Measurements from ENCODE around the gene ITGB1BP1.

Gene ITGB1BP1

GRCh38 chr2:9406529-9407362 lies 16.6 kb downstream of the ITGB1BP1 start:
- TF ChIP-seq CEBPB (IDR thresholded peaks at IDR 0.05) = no peak

- TF ChIP-seq EP300 (IDR thresholded peaks at IDR 0.05; ENCODE audit: borderline replicate concordance) (no peak), EGR1 (IDR thresholded peaks at IDR 0.05) (no peak), CREB1 (IDR thresholded peaks at IDR 0.05; ENCODE audit: low read depth) (no peak), NFIC (IDR thresholded peaks at IDR 0.05) (no peak), FOXM1 (IDR thresholded peaks at IDR 0.05; ENCODE audit: borderline replicate concordance, low read depth) (no peak), TAF1 (IDR thresholded peaks at IDR 0.05; ENCODE audit: low read depth) (no peak), RAD21 (IDR thresholded peaks at IDR 0.05; ENCODE audit: low read depth) (no peak), TCF12 (IDR thresholded peaks at IDR 0.05; ENCODE audit: low read depth) (no peak), TEAD4 (IDR thresholded peaks at IDR 0.05) (no peak), REST (IDR thresholded peaks at IDR 0.05; ENCODE audit: low read depth) (no peak), CEBPB (IDR thresholded peaks at IDR 0.05) (no peak), YY1 (IDR thresholded peaks at IDR 0.05; ENCODE audit: low read depth) (no peak), ZBTB7A (IDR thresholded peaks at IDR 0.05; ENCODE audit: low read depth) (no peak), MAX (IDR thresholded peaks at IDR 0.05) (no peak), USF1 (IDR thresholded peaks at IDR 0.05) (no peak)
Measured at GRCh38 chr2:9405636-9406035, 17.7 kb downstream of the ITGB1BP1 start.

GRCh38 chr2:9404451-9404850 lies 18.9 kb downstream of the ITGB1BP1 start:
- TF ChIP-seq EP300 (IDR thresholded peaks at IDR 0.05; ENCODE audit: borderline replicate concordance) (no peak), MAX (IDR thresholded peaks at IDR 0.05) (no peak), REST (IDR thresholded peaks at IDR 0.05; ENCODE audit: low read depth) (no peak), TCF12 (IDR thresholded peaks at IDR 0.05; ENCODE audit: low read depth) (no peak), TAF1 (IDR thresholded peaks at IDR 0.05; ENCODE audit: low read depth) (no peak), CREB1 (IDR thresholded peaks at IDR 0.05; ENCODE audit: low read depth) (no peak), TEAD4 (IDR thresholded peaks at IDR 0.05) (no peak), USF1 (IDR thresholded peaks at IDR 0.05) (no peak), RAD21 (IDR thresholded peaks at IDR 0.05; ENCODE audit: low read depth) (no peak), EGR1 (IDR thresholded peaks at IDR 0.05) (no peak)

- TF ChIP-seq NFIC (IDR thresholded peaks at IDR 0.05) (no peak), EGR1 (IDR thresholded peaks at IDR 0.05) (no peak), EP300 (IDR thresholded peaks at IDR 0.05; ENCODE audit: borderline replicate concordance) (no peak), REST (IDR thresholded peaks at IDR 0.05; ENCODE audit: low read depth) (no peak), TEAD4 (IDR thresholded peaks at IDR 0.05) (no peak), TCF12 (IDR thresholded peaks at IDR 0.05; ENCODE audit: low read depth) (no peak), MAX (IDR thresholded peaks at IDR 0.05) (no peak)
Measured at GRCh38 chr2:9403924-9404323, 19.4 kb downstream of the ITGB1BP1 start.
